ENCODE results near the gene EFCC1.
"Not testable (repeated sequence)": the region's sequence is repeated elsewhere in the genome, so short reads cannot be mapped to it uniquely, and the experiment has no call there.

The EFCC1 gene

DNA sequence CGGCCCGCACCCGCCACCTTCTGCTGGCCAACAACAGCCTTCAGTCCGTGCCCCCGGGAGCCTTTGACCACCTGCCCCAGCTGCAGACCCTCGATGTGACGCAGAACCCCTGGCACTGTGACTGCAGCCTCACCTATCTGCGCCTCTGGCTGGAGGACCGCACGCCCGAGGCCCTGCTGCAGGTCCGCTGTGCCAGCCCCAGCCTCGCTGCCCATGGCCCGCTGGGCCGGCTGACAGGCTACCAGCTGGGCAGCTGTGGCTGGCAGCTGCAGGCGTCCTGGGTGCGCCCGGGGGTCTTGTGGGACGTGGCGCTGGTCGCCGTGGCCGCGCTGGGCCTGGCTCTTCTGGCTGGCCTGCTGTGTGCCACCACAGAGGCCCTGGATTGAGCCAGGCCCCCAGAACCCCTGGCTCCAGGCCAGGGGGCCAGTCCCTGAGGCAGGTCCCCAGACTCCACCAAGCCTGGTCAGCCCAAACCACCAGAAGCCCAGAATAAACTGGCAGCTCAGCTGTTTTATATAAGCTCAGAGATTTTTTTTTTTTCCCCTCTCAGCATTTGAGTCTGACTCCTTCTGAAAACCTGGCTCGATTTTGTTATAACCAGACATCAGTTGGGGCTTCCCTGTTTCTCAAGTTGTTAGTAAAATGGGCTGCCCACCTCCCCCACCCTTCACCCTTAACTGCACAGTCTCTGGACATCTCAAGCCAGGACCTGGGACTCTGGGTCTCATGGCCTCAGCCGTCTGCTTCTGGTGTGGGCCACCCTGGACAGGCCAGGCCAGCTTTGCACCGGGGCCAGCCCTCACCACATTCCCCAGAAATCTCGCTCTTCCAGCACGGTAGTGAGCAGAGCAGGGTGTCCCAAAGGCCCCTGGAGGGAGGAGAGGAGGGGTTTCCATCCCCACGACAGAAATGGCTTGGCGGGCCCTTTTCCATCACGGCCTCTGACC lies 61.1 kb downstream of the EFCC1 start:
- no peaks in the 10 kb centered on the region for H3K4me1 ChIP-seq (ENCODE audit: control insufficient read depth, low read depth, low read length)
- no peak overlapping the region for H3K27ac ChIP-seq (ENCODE audit: low read length)
- H3K9ac ChIP-seq (ENCODE audit: low read length), result no peak overlapping the region
- no peaks in the 10 kb centered on the region for H3K9me3 ChIP-seq (ENCODE audit: control insufficient read depth, low read depth, low read length)
- no peaks in the 10 kb centered on the region for H3K27me3 ChIP-seq (ENCODE audit: control insufficient read depth, insufficient read depth, low read length)
- no peaks in the 10 kb centered on the region for H3K36me3 ChIP-seq (ENCODE audit: control insufficient read depth, low read depth, low read length)
- H3K4me3 ChIP-seq (ENCODE audit: low read length), result no peak overlapping the region

- H3K4me1 ChIP-seq (ENCODE audit: control insufficient read depth, low read depth, low read length), result no peaks in the 10 kb centered on the region
- no peaks in the 10 kb centered on the region for H3K36me3 ChIP-seq (ENCODE audit: control insufficient read depth, low read depth, low read length)
- H3K9ac ChIP-seq (ENCODE audit: low read length), result no peak overlapping the region
- no peak overlapping the region for H3K4me3 ChIP-seq (ENCODE audit: low read length)
- no peak overlapping the region for H3K27ac ChIP-seq (ENCODE audit: low read length)
- H3K27me3 ChIP-seq (ENCODE audit: control insufficient read depth, insufficient read depth, low read length), result no peaks in the 10 kb centered on the region
- H3K9me3 ChIP-seq (ENCODE audit: control insufficient read depth, low read depth, low read length), result no peaks in the 10 kb centered on the region
Measured at GRCh38 chr3:129063091-129063640, 62.1 kb downstream of the EFCC1 start.

GRCh38 chr3:129063841-129064482 lies 62.9 kb downstream of the EFCC1 start:
- H3K4me3 ChIP-seq (ENCODE audit: low read length), result no peak overlapping the region
- no peaks in the 10 kb centered on the region for H3K36me3 ChIP-seq (ENCODE audit: control insufficient read depth, low read depth, low read length)
- H3K9me3 ChIP-seq (ENCODE audit: control insufficient read depth, low read depth, low read length), result no peaks in the 10 kb centered on the region

DNA sequence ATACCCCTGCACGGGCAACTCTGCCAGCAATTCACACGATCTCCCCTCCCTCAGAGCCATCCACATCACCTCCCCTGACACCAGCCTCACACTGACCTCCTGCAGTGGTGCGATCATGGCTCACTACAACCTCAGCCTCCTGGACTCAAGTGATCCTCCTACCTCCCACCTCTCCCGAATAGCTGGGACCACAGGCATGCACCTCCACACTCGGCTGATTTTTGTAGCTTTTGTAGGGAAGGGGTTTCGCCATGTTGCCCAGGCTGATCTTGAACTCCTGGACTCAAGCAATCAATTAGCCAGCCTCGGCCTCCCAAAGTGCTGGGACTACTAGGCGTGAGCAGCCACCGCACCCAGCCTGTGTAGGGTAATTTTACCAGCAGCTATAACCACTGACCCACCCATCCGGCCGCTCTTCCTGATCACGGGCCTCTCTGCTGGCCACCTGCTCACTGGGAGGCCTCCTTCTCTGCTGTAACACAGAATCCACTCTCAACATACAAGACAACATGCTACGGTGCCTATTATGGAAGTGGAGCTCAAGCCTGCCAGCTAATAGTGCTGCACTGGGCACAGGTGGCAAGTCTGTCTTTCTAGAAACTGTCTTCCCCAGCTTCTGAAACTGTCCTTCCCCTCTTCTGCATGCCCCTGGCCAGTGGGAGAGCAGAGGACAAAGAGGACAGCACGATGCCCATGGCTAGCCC lies 64.1 kb downstream of the EFCC1 start:
- H3K4me1 ChIP-seq (ENCODE audit: control insufficient read depth, low read depth, low read length), result no peaks in the 10 kb centered on the region
- H3K27ac ChIP-seq (ENCODE audit: low read length), result no peak overlapping the region
- H3K27me3 ChIP-seq (ENCODE audit: control insufficient read depth, insufficient read depth, low read length), result no peaks in the 10 kb centered on the region
- H3K4me3 ChIP-seq (ENCODE audit: low read length), result no peak overlapping the region
- no peak overlapping the region for H3K9ac ChIP-seq (ENCODE audit: low read length)
- no peaks in the 10 kb centered on the region for H3K9me3 ChIP-seq (ENCODE audit: control insufficient read depth, low read depth, low read length)
- no peaks in the 10 kb centered on the region for H3K36me3 ChIP-seq (ENCODE audit: control insufficient read depth, low read depth, low read length)

More at GRCh38 chr3:129063841-129064482, 62.9 kb downstream of the EFCC1 start:
- Histone ChIP-seq H3K27ac (ENCODE audit: low read length) (no peak overlapping the region), H3K27me3 (ENCODE audit: control insufficient read depth, insufficient read depth, low read length) (no peaks in the 10 kb centered on the region), H3K4me1 (ENCODE audit: control insufficient read depth, low read depth, low read length) (no peaks in the 10 kb centered on the region), H3K9ac (ENCODE audit: low read length) (no peak overlapping the region)

DNA sequence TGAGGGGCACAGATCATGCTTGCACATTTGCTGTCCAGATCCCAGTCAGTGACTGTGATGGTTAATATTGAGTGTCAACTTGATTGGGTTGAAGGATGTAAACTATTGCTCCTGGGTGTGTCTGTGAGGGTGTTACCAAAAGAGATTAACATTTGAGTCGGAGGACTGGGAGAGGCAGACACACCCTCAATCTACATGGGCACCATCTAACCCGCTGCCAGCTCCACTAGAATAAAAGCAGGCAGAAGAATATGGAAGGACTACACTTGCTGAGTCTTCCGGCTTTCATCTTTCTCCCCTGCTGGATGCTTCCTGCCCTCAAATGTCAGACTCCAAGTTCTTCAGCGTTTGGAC lies 64.6 kb downstream of the EFCC1 start:
- H3K27ac ChIP-seq (ENCODE audit: low read length), result no peak overlapping the region
- no peaks in the 10 kb centered on the region for H3K36me3 ChIP-seq (ENCODE audit: control insufficient read depth, low read depth, low read length)
- no peaks in the 10 kb centered on the region for H3K27me3 ChIP-seq (ENCODE audit: control insufficient read depth, insufficient read depth, low read length)
- no peaks in the 10 kb centered on the region for H3K4me1 ChIP-seq (ENCODE audit: control insufficient read depth, low read depth, low read length)
- H3K9ac ChIP-seq (ENCODE audit: low read length), result no peak overlapping the region
- H3K4me3 ChIP-seq (ENCODE audit: low read length), result no peak overlapping the region
- no peaks in the 10 kb centered on the region for H3K9me3 ChIP-seq (ENCODE audit: control insufficient read depth, low read depth, low read length)

- H3K36me3 ChIP-seq (ENCODE audit: control insufficient read depth, low read depth, low read length); H3K27ac ChIP-seq (ENCODE audit: low read length); H3K27me3 ChIP-seq (ENCODE audit: control insufficient read depth, insufficient read depth, low read length); H3K4me1 ChIP-seq (ENCODE audit: control insufficient read depth, low read depth, low read length); H3K4me3 ChIP-seq (ENCODE audit: low read length); H3K9me3 ChIP-seq (ENCODE audit: control insufficient read depth, low read depth, low read length); H3K9ac ChIP-seq (ENCODE audit: low read length): not testable (repeated sequence)
Measured at GRCh38 chr3:129067719-129068118, 66.6 kb downstream of the EFCC1 start.

DNA sequence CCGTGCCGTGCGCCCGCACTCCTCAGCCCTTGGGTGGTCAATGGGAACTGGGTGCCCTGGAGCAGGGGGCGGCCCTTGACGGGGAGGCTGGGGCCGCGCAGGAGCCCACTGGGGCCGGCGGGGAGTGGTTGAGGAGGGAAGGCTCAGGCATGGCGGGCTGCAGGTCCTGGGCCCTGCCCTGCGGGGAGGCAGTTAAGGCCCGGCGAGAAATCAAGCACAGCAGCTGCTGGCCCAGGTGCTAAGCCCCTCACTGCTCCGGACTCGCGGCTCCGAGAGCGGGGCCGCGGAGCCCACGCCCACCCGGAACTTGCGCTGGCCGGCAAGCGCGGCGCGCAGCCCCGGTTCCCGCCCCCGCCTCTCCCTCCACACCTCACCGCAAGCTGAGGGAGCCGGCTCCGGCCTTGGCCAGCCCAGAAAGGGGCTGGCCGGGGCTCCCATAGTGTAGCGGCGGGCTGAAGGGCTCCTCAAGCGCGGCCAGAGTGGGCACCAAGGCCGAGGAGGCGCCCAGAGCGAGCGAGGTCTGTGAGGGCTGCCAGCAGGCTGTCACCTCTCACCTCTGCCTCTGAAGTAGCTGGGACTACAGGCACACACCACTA lies 67.3 kb downstream of the EFCC1 start:
- Histone ChIP-seq H3K36me3 (ENCODE audit: control insufficient read depth, low read depth, low read length) (no peaks in the 10 kb centered on the region), H3K4me1 (ENCODE audit: control insufficient read depth, low read depth, low read length) (no peaks in the 10 kb centered on the region), H3K9ac (ENCODE audit: low read length) (no peak overlapping the region), H3K27ac (ENCODE audit: low read length) (no peak overlapping the region), H3K9me3 (ENCODE audit: control insufficient read depth, low read depth, low read length) (no peaks in the 10 kb centered on the region), H3K27me3 (ENCODE audit: control insufficient read depth, insufficient read depth, low read length) (no peaks in the 10 kb centered on the region), H3K4me3 (ENCODE audit: low read length) (no peak overlapping the region)

DNA sequence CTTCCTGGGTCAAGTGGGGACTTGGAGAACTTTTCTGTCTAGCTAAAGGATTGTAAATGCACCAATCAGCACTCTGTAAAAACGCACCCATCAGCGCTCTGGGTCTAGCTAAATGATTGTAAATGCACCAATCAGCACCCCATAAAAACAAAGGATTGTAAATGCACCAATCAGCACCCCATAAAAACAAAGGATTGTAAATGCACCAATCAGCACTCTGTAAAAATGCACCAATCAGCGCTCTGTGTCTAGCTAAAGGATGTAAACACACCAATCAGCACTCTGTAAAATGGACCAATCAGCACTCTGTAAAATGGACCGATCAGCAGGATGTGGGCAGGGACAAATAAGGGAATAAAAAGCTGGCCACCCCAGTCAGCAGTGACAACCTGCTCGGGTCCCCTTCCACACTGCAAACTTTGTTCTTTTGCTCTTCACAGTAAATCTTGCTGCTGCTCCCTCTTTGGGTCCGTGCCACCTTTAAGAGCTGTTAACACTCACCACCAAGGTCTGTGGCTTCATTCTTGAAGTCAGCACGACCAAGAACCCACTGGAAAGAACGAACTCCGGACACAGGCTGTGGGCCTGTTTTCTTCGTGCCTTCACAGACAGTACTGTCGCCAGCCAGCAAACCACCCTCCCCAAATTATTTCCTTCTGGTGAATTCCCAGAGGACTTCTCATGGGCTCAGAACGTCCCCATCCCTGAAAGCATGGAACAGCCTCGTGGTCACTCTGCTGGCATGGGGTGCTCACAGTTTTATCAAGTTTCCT lies 68.4 kb downstream of the EFCC1 start:
- not testable (repeated sequence) for H3K9ac ChIP-seq (ENCODE audit: low read length); H3K36me3 ChIP-seq (ENCODE audit: control insufficient read depth, low read depth, low read length); H3K4me3 ChIP-seq (ENCODE audit: low read length); H3K4me1 ChIP-seq (ENCODE audit: control insufficient read depth, low read depth, low read length); H3K27me3 ChIP-seq (ENCODE audit: control insufficient read depth, insufficient read depth, low read length); H3K27ac ChIP-seq (ENCODE audit: low read length); H3K9me3 ChIP-seq (ENCODE audit: control insufficient read depth, low read depth, low read length)

- no peaks in the 10 kb centered on the region for H3K4me1 ChIP-seq (ENCODE audit: control insufficient read depth, low read depth, low read length)
- no peak overlapping the region for H3K4me3 ChIP-seq (ENCODE audit: low read length)
- no peak overlapping the region for H3K9ac ChIP-seq (ENCODE audit: low read length)
- H3K9me3 ChIP-seq (ENCODE audit: control insufficient read depth, low read depth, low read length), result no peaks in the 10 kb centered on the region
- no peak overlapping the region for H3K27ac ChIP-seq (ENCODE audit: low read length)
- no peaks in the 10 kb centered on the region for H3K36me3 ChIP-seq (ENCODE audit: control insufficient read depth, low read depth, low read length)
- no peaks in the 10 kb centered on the region for H3K27me3 ChIP-seq (ENCODE audit: control insufficient read depth, insufficient read depth, low read length)
Measured at GRCh38 chr3:129070086-129070885, 69.2 kb downstream of the EFCC1 start.

DNA sequence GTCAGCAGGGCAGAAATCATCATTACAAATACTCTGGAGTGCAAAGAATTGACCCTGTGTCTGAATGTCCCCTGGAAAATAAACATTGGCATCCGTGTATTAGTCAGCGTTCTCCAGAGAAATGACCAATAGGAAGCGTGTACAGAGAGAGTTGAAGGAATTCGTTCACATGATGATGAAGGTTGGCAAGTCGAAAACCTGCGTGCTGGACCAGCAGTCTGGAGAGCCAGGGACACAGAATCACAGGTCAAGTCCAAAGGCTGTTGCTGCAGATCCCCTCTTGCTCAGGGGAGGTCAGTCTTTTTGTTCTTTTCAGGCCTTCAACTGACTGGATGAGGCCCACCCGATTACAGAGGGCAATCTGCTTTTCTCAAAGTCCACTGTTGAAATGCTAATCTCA lies 76.1 kb downstream of the EFCC1 start:
- H3K27ac ChIP-seq (ENCODE audit: low read length), result no peak overlapping the region
- H3K9me3 ChIP-seq (ENCODE audit: control insufficient read depth, low read depth, low read length), result no peaks in the 10 kb centered on the region
- H3K27me3 ChIP-seq (ENCODE audit: control insufficient read depth, insufficient read depth, low read length), result no peaks in the 10 kb centered on the region
- no peaks in the 10 kb centered on the region for H3K36me3 ChIP-seq (ENCODE audit: control insufficient read depth, low read depth, low read length)
- H3K9ac ChIP-seq (ENCODE audit: low read length), result no peak overlapping the region
- no peak overlapping the region for H3K4me3 ChIP-seq (ENCODE audit: low read length)
- no peaks in the 10 kb centered on the region for H3K4me1 ChIP-seq (ENCODE audit: control insufficient read depth, low read depth, low read length)
